Peyer's patch (tissue), 4 donors: ENCODE data around the gene TMEM88.

Experiments
- POLR2A ChIP-seq, 2 donors: fragments of 450-650 bp; IDR thresholded peaks; one replicate each; pipeline ENCODE4 v1.5.1; 2017; ENCODE audit warnings: antibody characterized with exemption in 2 of 2, mild to moderate bottlenecking in 2 of 2, moderate library complexity in 2 of 2
- TF ChIP-seq, protein P1 (sequence below), 6 experiments: fragments of 450-650 bp in 4 of 6; fragments of 200-600 bp in 2 of 6; sonication (generic) in 1 of 6; IDR thresholded peaks; one replicate each; pipeline ENCODE4 v1.5.1; 2017 to 2019; ENCODE audit warnings: antibody characterized with exemption in 6 of 6, mild to moderate bottlenecking in 3 of 6, moderate library complexity in 1 of 6

DNA sequence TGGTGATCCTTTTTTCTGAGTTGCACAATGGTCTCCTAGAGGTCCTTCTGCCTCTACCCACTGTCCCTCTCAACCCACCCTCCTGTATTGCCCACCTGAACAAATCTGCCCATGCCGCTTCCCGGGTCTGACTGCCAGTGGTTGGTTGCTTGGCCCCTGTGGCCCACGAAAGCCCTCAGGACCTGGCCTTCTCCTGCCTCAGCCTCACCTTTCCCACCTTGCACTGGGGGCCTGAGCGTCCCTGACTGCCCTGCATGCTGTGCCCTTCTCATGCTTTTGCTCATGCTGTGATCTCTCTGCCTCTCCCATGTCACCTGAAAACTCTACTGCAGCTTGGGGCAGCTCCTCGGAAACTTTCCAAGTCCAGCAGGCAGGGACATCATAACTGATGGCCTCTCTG lies 34.6 kb upstream of the TMEM88 start:
- TF ChIP-seq, protein P1, sequence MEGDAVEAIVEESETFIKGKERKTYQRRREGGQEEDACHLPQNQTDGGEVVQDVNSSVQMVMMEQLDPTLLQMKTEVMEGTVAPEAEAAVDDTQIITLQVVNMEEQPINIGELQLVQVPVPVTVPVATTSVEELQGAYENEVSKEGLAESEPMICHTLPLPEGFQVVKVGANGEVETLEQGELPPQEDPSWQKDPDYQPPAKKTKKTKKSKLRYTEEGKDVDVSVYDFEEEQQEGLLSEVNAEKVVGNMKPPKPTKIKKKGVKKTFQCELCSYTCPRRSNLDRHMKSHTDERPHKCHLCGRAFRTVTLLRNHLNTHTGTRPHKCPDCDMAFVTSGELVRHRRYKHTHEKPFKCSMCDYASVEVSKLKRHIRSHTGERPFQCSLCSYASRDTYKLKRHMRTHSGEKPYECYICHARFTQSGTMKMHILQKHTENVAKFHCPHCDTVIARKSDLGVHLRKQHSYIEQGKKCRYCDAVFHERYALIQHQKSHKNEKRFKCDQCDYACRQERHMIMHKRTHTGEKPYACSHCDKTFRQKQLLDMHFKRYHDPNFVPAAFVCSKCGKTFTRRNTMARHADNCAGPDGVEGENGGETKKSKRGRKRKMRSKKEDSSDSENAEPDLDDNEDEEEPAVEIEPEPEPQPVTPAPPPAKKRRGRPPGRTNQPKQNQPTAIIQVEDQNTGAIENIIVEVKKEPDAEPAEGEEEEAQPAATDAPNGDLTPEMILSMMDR (IDR thresholded peaks at IDR 0.05) = no peak
- TF ChIP-seq POLR2A (IDR thresholded peaks at IDR 0.05) = no peak
